GM12878 (cell line): ENCODE data around the gene P3H1. TPM values are rescaled to one million over a fixed set of nuclear protein-coding genes. Genes with fewer than 3 reads are reported as not detected.

Experiments
- ATAC-seq: fragments of 200-7000 bp; cut with Tn5 transposase; 3 replicates; pipeline ENCODE4 v1.9.1; 2020; ENCODE audit warnings: mild to moderate bottlenecking, moderate library complexity
- BruUV-seq: library from RNA; stranded (reverse); fragments of 400-500 nt; replicated peaks from 2 replicates; lab custom pipeline; 2021; lab: Mats Ljungman, UMichigan
- CTCF ChIA-PET: fragments of 300-600 bp; sonication (Branson Sonifier 250); formaldehyde crosslinking; extraction: SDS; loops from one replicate; lab custom pipeline; 2021; ENCODE audit warnings: inconsistent platforms; lab: Yijun Ruan, JAX
- POLR2A ChIA-PET: fragments of 350-600 bp; formaldehyde crosslinking; extraction: SDS; loops from one replicate; lab custom pipeline; 2021; ENCODE audit warnings: inconsistent platforms; lab: Charles Lee
- RAD21 ChIA-PET: fragments of 300-600 bp; sonication (Branson Sonifier 250); formaldehyde crosslinking; loops from one replicate; lab custom pipeline; 2023; ENCODE audit warnings: antibody characterized with exemption; ENCODE audit not compliant: unreplicated experiment; lab: Charles Lee
- SMC1A ChIA-PET: fragments of 300-600 bp; sonication (Branson Sonifier 250); formaldehyde crosslinking; loops from one replicate; lab custom pipeline; 2023; ENCODE audit not compliant: unreplicated experiment, uncharacterized antibody; lab: Charles Lee
- DNase-seq: peaks from one replicate; pipeline ENCODE4 v3.0.0-alpha.2; 2011; ENCODE audit warnings: low read depth, low spot score
- FAIRE-seq: peaks from 3 replicates; lab custom pipeline; 2011; peaks lifted over from hg19 to GRCh38; lab: Jason Lieb, UNC
- H2AFZ ChIP-seq: 2 replicates; pipeline ENCODE4 v1.6.0; 2011; ENCODE audit warnings: low read depth, low read length, control low read depth; ENCODE audit not compliant: control insufficient read depth
- H3K27ac ChIP-seq: 2 replicates; pipeline ENCODE4 v1.5.1; 2011; ENCODE audit warnings: control low read depth; ENCODE audit not compliant: control insufficient read depth, insufficient read depth
- H3K27me3 ChIP-seq, 2 experiments: replicated peaks in 1 of 2; 2 replicates each; pipeline versions ENCODE4 v1.6.0 to v1.6.1; 2011; ENCODE audit warnings: low read length in 1 of 2; ENCODE audit not compliant: control insufficient read depth in 2 of 2, insufficient read depth in 2 of 2
- H3K36me3 ChIP-seq, 2 experiments: 2 replicates each; pipeline ENCODE4 v1.5.1; 2011; ENCODE audit warnings: low read length in 1 of 2; ENCODE audit not compliant: control insufficient read depth in 2 of 2, insufficient read depth in 2 of 2
- H3K4me1 ChIP-seq: 2 replicates; pipeline ENCODE4 v1.6.1; 2011; ENCODE audit warnings: mild to moderate bottlenecking, low read length, moderate library complexity, mixed read lengths; ENCODE audit not compliant: control insufficient read depth, insufficient read depth
- H3K4me2 ChIP-seq: 2 replicates; pipeline ENCODE4 v1.6.0; 2011; ENCODE audit warnings: control low read depth; ENCODE audit not compliant: control insufficient read depth, insufficient read depth
- H3K4me3 ChIP-seq: fragments of 200-600 bp; sonication (generic); 2 replicates; pipeline ENCODE4 v1.5.1; 2016
- H3K79me2 ChIP-seq: 2 replicates; pipeline ENCODE4 v1.6.0; 2011; ENCODE audit warnings: low read length; ENCODE audit not compliant: control insufficient read depth, insufficient read depth
- H3K9ac ChIP-seq: 2 replicates; pipeline ENCODE4 v1.8.0; 2011; ENCODE audit warnings: low read length, control low read depth, mixed read lengths; ENCODE audit not compliant: control insufficient read depth, insufficient read depth
- H3K9me3 ChIP-seq: replicated peaks from 3 replicates; pipeline ENCODE4 v1.5.1; 2011; ENCODE audit warnings: mild to moderate bottlenecking, low read length; ENCODE audit not compliant: control insufficient read depth, insufficient read depth
- H4K20me1 ChIP-seq: 2 replicates; pipeline ENCODE4 v1.6.0; 2011; ENCODE audit not compliant: control insufficient read depth, insufficient read depth
- BRCA1 ChIP-seq: IDR thresholded peaks from 2 replicates; pipeline ENCODE4 v1.6.1; 2011; ENCODE audit warnings: low read depth, low read length, improper control_type of control experiment
- CREB1 ChIP-seq: IDR thresholded peaks from 2 replicates; pipeline ENCODE4 v1.6.1; 2012; ENCODE audit warnings: low read depth, mild to moderate bottlenecking, inconsistent platforms
- EZH2 ChIP-seq: IDR thresholded peaks from 2 replicates; pipeline ENCODE4 v1.6.1; 2012; ENCODE audit warnings: low read depth, mild to moderate bottlenecking, control low read depth, inconsistent platforms, low read length, borderline replicate concordance; ENCODE audit not compliant: control insufficient read depth
- FOS ChIP-seq: IDR thresholded peaks from 3 replicates; pipeline ENCODE4 v1.6.1; 2011; ENCODE audit warnings: borderline replicate concordance; ENCODE audit not compliant: insufficient read length; ENCODE audit errors: extremely low read depth
- GABPA ChIP-seq: IDR thresholded peaks from 2 replicates; pipeline ENCODE4 v1.6.1; 2014; ENCODE audit warnings: antibody characterized with exemption, low read depth, mild to moderate bottlenecking, inconsistent platforms
- PKNOX1 ChIP-seq: fragments of 450-650 bp; IDR thresholded peaks from 2 replicates; pipeline ENCODE4 v1.6.1; 2016; ENCODE audit warnings: mild to moderate bottlenecking
- SREBF2 ChIP-seq: IDR thresholded peaks from 2 replicates; pipeline ENCODE4 v1.6.1; 2012; ENCODE audit warnings: mild to moderate bottlenecking, low read length
- USF1 ChIP-seq: IDR thresholded peaks from 2 replicates; pipeline ENCODE4 v1.6.1; 2011; ENCODE audit warnings: borderline replicate concordance, low read depth, mild to moderate bottlenecking, moderate library complexity, mixed read lengths, low read length; ENCODE audit not compliant: insufficient read depth; ENCODE audit errors: extremely low read length
- ZNF217 ChIP-seq: fragments of 450-650 bp; IDR thresholded peaks from 2 replicates; pipeline ENCODE4 v1.6.1; 2017; ENCODE audit warnings: antibody characterized with exemption, mild to moderate bottlenecking
- ZNF622 ChIP-seq: fragments of 450-650 bp; IDR thresholded peaks from 2 replicates; pipeline ENCODE4 v1.6.1; 2017; ENCODE audit warnings: mild to moderate bottlenecking, inconsistent platforms
- WGBS: methylation state at CpG from one replicate; pipeline ENCODE4 v1.1.6; 2016; ENCODE audit warnings: low lambda C conversion rate; ENCODE audit not compliant: insufficient replicate concordance, insufficient coverage; ENCODE audit errors: missing lambda C conversion rate; 5-methylcytosine and 5-hydroxymethylcytosine counted together
- in situ Hi-C: fragments of 300-500 bp; cut with MboI; formaldehyde crosslinking; loops from 9 replicates; pipeline ENCODE4 v1.14.3; 2018; ENCODE audit warnings: mixed read lengths
- intact Hi-C: fragments of 100-400 bp; cut with micrococcal nuclease; formaldehyde crosslinking; loops from one replicate; pipeline ENCODE4 v1.14.2; 2022; ENCODE audit not compliant: unreplicated experiment
- polyA plus RNA-seq, 11 experiments: library from polyadenylated mRNA; depleted of rRNA in 4 of 11; unstranded in 6 of 11; stranded (reverse) in 5 of 11; fragments of >200 nt; fragmentation: Nextera tagmentation in 4 of 11; fragmentation: Illumina TruSeq in 1 of 11; extraction: Ambion mirVana in 4 of 11; extraction: Trizol in 1 of 11; gene quantifications; 1 replicate in 1 of 11; 2 replicates in 10 of 11; pipeline versions ENCODE4 v1.2.1 to v1.2.3, GENCODE V29; 2011 to 2016; ENCODE audit warnings: inconsistent platforms in 2 of 11, missing spikeins in 2 of 11, low read depth in 1 of 11
- total RNA-seq, 4 experiments: library from RNA; depleted of rRNA in 3 of 4; stranded (reverse); fragments of >200 nt in 3 of 4; fragmentation: Illumina TruSeq in 1 of 4; extraction: Trizol in 1 of 4; gene quantifications; 2 replicates each; pipeline versions ENCODE4 v1.2.1 to v1.2.3, GENCODE V29; 2013 to 2021

The P3H1 gene
- total and polyA plus RNA-seq, 10 of the 15 experiments (the other 5 are each of a cell fraction or from before 2014, with no cell fraction given) = 0.72 to 42.4 (median 26.0) TPM

GRCh38 chr1:42748021-42748420 is 18.8 kb downstream of the P3H1 start:
- no peak overlapping the region for H3K27ac ChIP-seq
- ATAC-seq (no peak), FAIRE-seq (no peak), DNase-seq (no peak)
- ChIA-PET POLR2A (no interaction called here), CTCF (interaction anchor here (0.6 to 1.4 kb wide), 4 partner anchors 61 to 402 kb away, joined by 3 to 4 read pairs (median 3); no protein-coding TSS in a partner anchor), SMC1A (interaction anchor here (1.5 kb wide), 1 partner anchor 19 kb away, joined by 4 read pairs; the partner anchor contains the start of genes C1orf50 and P3H1), RAD21 (no interaction called here)
- intact Hi-C loops = loop anchor here (5.0 kb wide), 1 partner anchor 406 kb away; no protein-coding TSS in a partner anchor
- WGBS = 97% methylated on average over 10 of the region's 10 CpGs
- H3K79me2 ChIP-seq = no peaks in the 10 kb centered on the region
- no peaks in the 10 kb centered on the region for H4K20me1 ChIP-seq
- H3K4me3 ChIP-seq = no peak overlapping the region
- H3K27me3 ChIP-seq = no peaks in the 10 kb centered on the region
- H2AFZ ChIP-seq = no peak overlapping the region
- H3K4me2 ChIP-seq = no peak overlapping the region
- no peaks in the 10 kb centered on the region for H3K9me3 ChIP-seq
- no TSS peak for BruUV-seq
- H3K9ac ChIP-seq = no peak overlapping the region
- in situ Hi-C loops = no loop called here
- no peak for TF ChIP-seq SREBF2
- no peak for TF ChIP-seq PKNOX1
- no peak for TF ChIP-seq GABPA
- TF ChIP-seq USF1 = no peak
- TF ChIP-seq CREB1 = no peak
- TF ChIP-seq ZNF217 = no peak
- TF ChIP-seq FOS = no peak
- TF ChIP-seq ZNF622 = no peak
- no peak for TF ChIP-seq BRCA1
- TF ChIP-seq EZH2 = no peak
- H3K4me1 ChIP-seq = no peaks in the 10 kb centered on the region
- peaks cover 11% of the 10 kb centered on the region in 2 experiments; a peak in 3 of 4 replicates for H3K36me3 ChIP-seq
